ENCODE measurements around the gene ZBP1.

GRCh38 chr20:57621421-57622200, 1.4 kb upstream of the ZBP1 start:
- no peak for TF ChIP-seq POLR2AphosphoS5 (IDR thresholded peaks at IDR 0.05)
- no peak for TF ChIP-seq CTCF (IDR thresholded peaks at IDR 0.05)
- TF ChIP-seq POLR2A (IDR thresholded peaks at IDR 0.05): no peak

Data from breast epithelium (tissue), 3 donors.